Nephron (organoid): ENCODE results near the gene MARVELD1.

Source experiments
- H3K27ac Mint-ChIP-seq, 3 experiments: 2 replicates each; pipeline ENCODE4 v1.8.0; 2020; ENCODE audit warnings: mixed read lengths in 3 of 3, mild to moderate bottlenecking in 2 of 3, moderate library complexity in 1 of 3
- H3K27me3 Mint-ChIP-seq: 2 replicates; pipeline ENCODE4 v1.8.0; 2021; ENCODE audit warnings: low read depth, mild to moderate bottlenecking, moderate library complexity, mixed read lengths
- H3K36me3 Mint-ChIP-seq: 2 replicates; pipeline ENCODE4 v1.8.0; 2020; ENCODE audit warnings: low read depth, mixed read lengths
- H3K4me1 Mint-ChIP-seq: 2 replicates; pipeline ENCODE4 v1.8.0; 2020; ENCODE audit warnings: mixed read lengths
- H3K4me3 Mint-ChIP-seq, 3 experiments: 2 replicates each; pipeline ENCODE4 v1.8.0; 2020; ENCODE audit warnings: mild to moderate bottlenecking in 3 of 3, mixed read lengths in 3 of 3, moderate library complexity in 2 of 3
- H3K9me3 Mint-ChIP-seq: 2 replicates; pipeline ENCODE4 v1.8.0; 2020; ENCODE audit warnings: mixed read lengths
- CTCF ChIP-seq, 3 experiments: fragments of 200-600 bp; sonication (generic); IDR thresholded peaks; one replicate each; pipeline ENCODE4 v1.5.0; 2021; ENCODE audit warnings: antibody characterized with exemption in 3 of 3; ENCODE audit not compliant: unreplicated experiment in 3 of 3

The MARVELD1 gene

GRCh38 chr10:97762056-97762455 is 48.5 kb downstream of the MARVELD1 start:
- Mint-ChIP-seq H3K27me3 (peaks cover 15% of the 10 kb centered on the region), H3K27ac (no peak overlapping the region), H3K4me3 (no peak overlapping the region), H3K36me3 (peaks cover 16% of the 10 kb centered on the region), H3K4me1 (peaks cover 12% of the 10 kb centered on the region), H3K9me3 (no peaks in the 10 kb centered on the region)
- no peak for TF ChIP-seq CTCF (IDR thresholded peaks at IDR 0.05; ENCODE audit: unreplicated experiment in 3 of 3)

- Mint-ChIP-seq H3K27ac (no peak overlapping the region), H3K9me3 (no peaks in the 10 kb centered on the region), H3K27me3 (peaks cover 21% of the 10 kb centered on the region), H3K36me3 (peaks cover 15% of the 10 kb centered on the region), H3K4me1 (peaks cover 12% of the 10 kb centered on the region), H3K4me3 (no peak overlapping the region)
- TF ChIP-seq CTCF (IDR thresholded peaks at IDR 0.05; ENCODE audit: unreplicated experiment in 3 of 3): no peak
These were observed 49.3 kb downstream of the MARVELD1 start for GRCh38 chr10:97762816-97763215.

- Mint-ChIP-seq H3K36me3 (peaks cover 15% of the 10 kb centered on the region), H3K4me1 (peaks cover 15% of the 10 kb centered on the region), H3K9me3 (no peaks in the 10 kb centered on the region), H3K27ac (no peak overlapping the region), H3K4me3 (no peak overlapping the region), H3K27me3 (peaks cover 27% of the 10 kb centered on the region)
- TF ChIP-seq CTCF (IDR thresholded peaks at IDR 0.05; ENCODE audit: unreplicated experiment in 3 of 3): no peak
These were observed 49.9 kb downstream of the MARVELD1 start for GRCh38 chr10:97763411-97763810.

GRCh38 chr10:97763947-97764346 is 50.4 kb downstream of the MARVELD1 start:
- Mint-ChIP-seq H3K9me3 (no peaks in the 10 kb centered on the region), H3K4me1 (peaks cover 15% of the 10 kb centered on the region), H3K4me3 (no peak overlapping the region), H3K36me3 (peaks cover 15% of the 10 kb centered on the region), H3K27me3 (peaks cover 32% of the 10 kb centered on the region), H3K27ac (peak overlapping the region in 1 of 3 experiments; percentile 65)
- TF ChIP-seq CTCF (IDR thresholded peaks at IDR 0.05; ENCODE audit: unreplicated experiment in 3 of 3): no peak

GRCh38 chr10:97764519-97764931 is 51.0 kb downstream of the MARVELD1 start:
- Mint-ChIP-seq H3K4me3 (no peak overlapping the region), H3K36me3 (peaks cover 12% of the 10 kb centered on the region), H3K27ac (peak overlapping the region in 2 of 3 experiments; percentile 15 to 65), H3K4me1 (peaks cover 15% of the 10 kb centered on the region), H3K9me3 (no peaks in the 10 kb centered on the region), H3K27me3 (peaks cover 38% of the 10 kb centered on the region)
- no peak for TF ChIP-seq CTCF (IDR thresholded peaks at IDR 0.05; ENCODE audit: unreplicated experiment in 3 of 3)

GRCh38 chr10:97765201-97765600 is 51.7 kb downstream of the MARVELD1 start:
- H3K4me1 Mint-ChIP-seq: peaks cover 15% of the 10 kb centered on the region
- peaks cover 45% of the 10 kb centered on the region for H3K27me3 Mint-ChIP-seq
- H3K9me3 Mint-ChIP-seq: no peaks in the 10 kb centered on the region
- peaks cover 9% of the 10 kb centered on the region for H3K36me3 Mint-ChIP-seq
- H3K4me3 Mint-ChIP-seq: no peak overlapping the region
- no peak for TF ChIP-seq CTCF (IDR thresholded peaks at IDR 0.05; ENCODE audit: unreplicated experiment in 3 of 3)
- peak overlapping the region in 1 of 3 experiments; percentile 65 for H3K27ac Mint-ChIP-seq
